HepG2 (cell line): ENCODE results near the gene SMYD2. TPM values are rescaled to one million over a fixed set of nuclear protein-coding genes. Genes with fewer than 3 reads are reported as not detected.

Experiments used
- ARID2 ChIP-seq: sonication (generic); formaldehyde crosslinking; IDR thresholded peaks from 2 replicates; pipeline ENCODE4 v1.8.1; 2022; ENCODE audit warnings: mild to moderate bottlenecking, missing genetic modification reagents, borderline replicate concordance
- ARID4A ChIP-seq: sonication (generic); formaldehyde crosslinking; IDR thresholded peaks from 2 replicates; pipeline ENCODE4 v1.5.0; 2020; ENCODE audit warnings: mild to moderate bottlenecking, missing genetic modification reagents, borderline replicate concordance
- ATF6 ChIP-seq: sonication (generic); formaldehyde crosslinking; conservative IDR thresholded peaks from 2 replicates; pipeline ENCODE4 v1.4.0; 2020; ENCODE audit warnings: missing genetic modification reagents
- CC2D1A ChIP-seq: sonication (generic); formaldehyde crosslinking; IDR thresholded peaks from 2 replicates; pipeline ENCODE4 v1.8.1; 2023; ENCODE audit warnings: mild to moderate bottlenecking, missing genetic modification reagents
- ERF ChIP-seq: IDR thresholded peaks from 2 replicates; pipeline ENCODE4 v1.6.1; 2018; ENCODE audit warnings: missing biosample characterization, missing genetic modification reagents
- FOSL2 ChIP-seq: sonication (generic); formaldehyde crosslinking; IDR thresholded peaks from 2 replicates; pipeline ENCODE4 v1.4.0; 2020; ENCODE audit warnings: missing genetic modification reagents
- HMG20B ChIP-seq: conservative IDR thresholded peaks from 2 replicates; pipeline ENCODE4 v1.6.1; 2016; ENCODE audit warnings: missing genetic modification reagents, missing compliant biosample characterization
- KAT7 ChIP-seq: IDR thresholded peaks from 2 replicates; pipeline ENCODE4 v1.6.1; 2018; ENCODE audit warnings: borderline replicate concordance, missing compliant biosample characterization
- NCOA5 ChIP-seq: sonication (generic); formaldehyde crosslinking; IDR thresholded peaks from 2 replicates; pipeline ENCODE4 v1.4.0; 2020; ENCODE audit warnings: missing genetic modification reagents
- POLR2AphosphoS2 ChIP-seq: IDR thresholded peaks from 2 replicates; pipeline ENCODE4 v1.6.1; 2011; ENCODE audit warnings: low read depth, low read length, improper control_type of control experiment
- RCOR2 ChIP-seq: IDR thresholded peaks from 2 replicates; pipeline ENCODE4 v1.6.1; 2016; ENCODE audit warnings: missing biosample characterization, missing genetic modification reagents
- RFX5 ChIP-seq: IDR thresholded peaks from 2 replicates; pipeline ENCODE4 v1.6.1; 2011; ENCODE audit warnings: low read depth, low read length, improper control_type of control experiment
- SALL2 ChIP-seq: sonication (generic); formaldehyde crosslinking; IDR thresholded peaks from 2 replicates; pipeline ENCODE4 v1.8.1; 2023; ENCODE audit warnings: mild to moderate bottlenecking, missing genetic modification reagents, inconsistent platforms
- TOE1 ChIP-seq: sonication (generic); formaldehyde crosslinking; IDR thresholded peaks from 2 replicates; pipeline ENCODE4 v1.4.0; 2020; ENCODE audit warnings: mild to moderate bottlenecking, missing genetic modification reagents
- ZBED4 ChIP-seq: sonication (generic); formaldehyde crosslinking; IDR thresholded peaks from 2 replicates; pipeline ENCODE4 v1.4.0; 2020; ENCODE audit warnings: missing genetic modification reagents, borderline replicate concordance
- ZFP90 ChIP-seq: sonication (generic); formaldehyde crosslinking; IDR thresholded peaks from 2 replicates; pipeline ENCODE4 v1.8.0; 2022; ENCODE audit warnings: missing genetic modification reagents, mild to moderate bottlenecking, inconsistent platforms, borderline replicate concordance
- ZNF367 ChIP-seq: sonication (generic); formaldehyde crosslinking; IDR thresholded peaks from 2 replicates; pipeline ENCODE4 v1.4.0; 2020; ENCODE audit warnings: missing genetic modification reagents, borderline replicate concordance
- ZNF639 ChIP-seq: conservative IDR thresholded peaks from 2 replicates; pipeline ENCODE4 v1.6.1; 2018; ENCODE audit warnings: missing genetic modification reagents
- polyA plus RNA-seq, 8 experiments: library from polyadenylated mRNA; depleted of rRNA in 3 of 8; stranded (reverse) in 7 of 8; unstranded in 1 of 8; fragments of >200 nt; fragmentation: Illumina TruSeq in 4 of 8; extraction: Trizol in 4 of 8; gene quantifications; 2 replicates each; pipeline versions ENCODE4 v1.2.1 to v1.2.3, GENCODE V29; 2011 to 2016; ENCODE audit warnings: low read depth in 4 of 8, missing spikeins in 1 of 8, mixed read lengths in 1 of 8; ENCODE audit not compliant: insufficient read depth in 1 of 8
- total RNA-seq, 5 experiments: library from RNA; depleted of rRNA; stranded (reverse); fragments of >200 nt; fragmentation: Illumina TruSeq; extraction: Trizol; gene quantifications; 2 replicates each; pipeline ENCODE4 v1.2.3, GENCODE V29; 2016; ENCODE audit warnings: low read depth in 1 of 5

SMYD2 gene
- total and polyA plus RNA-seq, 2 of the 13 experiments (the other 11 are each of a cell fraction or from before 2014, with no cell fraction given) = 72.7 to 139 TPM

- peak; percentile 53; the same call in 1 of the 2 replicates for TF ChIP-seq SALL2 (CRISPR knock-in tag)
- TF ChIP-seq HMG20B = 0 out of 2 replicates have a peak, but pooled peaks have one; percentile 10
- no peak; the same call in 1 of the 2 replicates for TF ChIP-seq ARID4A
- no peak for TF ChIP-seq ZNF639 (CRISPR knock-in tag)
- 0 out of 2 replicates have a peak, but pooled peaks have one; percentile 75 for TF ChIP-seq KAT7 (CRISPR knock-in tag)
- TF ChIP-seq FOSL2 (CRISPR knock-in tag) = no peak; the same call in 1 of the 2 replicates
- TF ChIP-seq RFX5 = no peak
- TF ChIP-seq RCOR2 (CRISPR knock-in tag) = no peak
- peak; percentile 81 for TF ChIP-seq ZFP90 (CRISPR knock-in tag)
- no peak for TF ChIP-seq ARID2 (CRISPR knock-in tag)
- TF ChIP-seq POLR2AphosphoS2 = no peak
- no peak for TF ChIP-seq TOE1
- TF ChIP-seq ZNF367 = 0 out of 2 replicates have a peak, but pooled peaks have one; percentile 15
- no peak for TF ChIP-seq NCOA5
- no peak; the same call in 1 of the 2 replicates for TF ChIP-seq ERF
- no peak for TF ChIP-seq ATF6 (CRISPR knock-in tag)
- TF ChIP-seq CC2D1A = no peak
- TF ChIP-seq ZBED4 (CRISPR knock-in tag) = peak; percentile 41; the same call in 1 of the 2 replicates
These were observed 456 bp upstream of the SMYD2 start (continued) for GRCh38 chr1:214280386-214281020.
